K562 (cell line): ENCODE measurements around the gene HOXB3.
A peak's percentile ranks its signal among the peaks of the same experiment; 100 is the strongest.

Experiments
- BHLHE40 ChIP-seq: IDR thresholded peaks from 2 replicates; pipeline ENCODE4 v1.6.1; 2011; ENCODE audit warnings: low read length, improper control_type of control experiment
- MAFF ChIP-seq: IDR thresholded peaks from 2 replicates; pipeline ENCODE4 v1.6.1; 2012; ENCODE audit warnings: low read length, improper control_type of control experiment
- MTF1 ChIP-seq: fragments of 250-450 bp; sonication (Bioruptor Pico); IDR thresholded peaks from 2 replicates; pipeline ENCODE4 v1.9.0; 2021; ENCODE audit warnings: moderate library complexity, mild to moderate bottlenecking, inconsistent platforms, borderline replicate concordance
- POLR2A ChIP-seq: fragments of 450-650 bp; conservative IDR thresholded peaks from 2 replicates; pipeline ENCODE4 v1.6.1; 2016

GRCh38 chr17:48505788-48506187 lies 84.3 kb downstream of the HOXB3 start:
- TF ChIP-seq POLR2A = no peak
- no peak for TF ChIP-seq MTF1 (CRISPR knock-in tag)
- TF ChIP-seq BHLHE40 = no peak
- TF ChIP-seq MAFF = 0 out of 2 replicates have a peak, but pooled peaks have one; percentile 9
